Chondrocyte (in vitro differentiated cells): ENCODE measurements around the gene TM4SF18. TPM values are rescaled to one million over a fixed set of nuclear protein-coding genes. Genes with fewer than 3 reads are reported as not detected.

Experiments used
- DNase-seq: peaks from one replicate; pipeline ENCODE4 v3.0.0; 2021; ENCODE audit warnings: mixed read lengths, low spot score
- H3K27ac Mint-ChIP-seq: one replicate; pipeline ENCODE4 v1.8.0; 2021; ENCODE audit warnings: mild to moderate bottlenecking, moderate library complexity, mixed read lengths; ENCODE audit not compliant: unreplicated experiment
- H3K27me3 Mint-ChIP-seq: 2 replicates; pipeline ENCODE4 v1.8.0; 2021; ENCODE audit warnings: low read depth, mixed read lengths
- H3K36me3 Mint-ChIP-seq: 2 replicates; pipeline ENCODE4 v1.8.0; 2021; ENCODE audit warnings: low read depth, mixed read lengths
- H3K4me1 Mint-ChIP-seq: 2 replicates; pipeline ENCODE4 v1.8.0; 2021; ENCODE audit warnings: low read depth, mild to moderate bottlenecking, mixed read lengths
- H3K4me3 Mint-ChIP-seq: one replicate; pipeline ENCODE4 v1.8.0; 2021; ENCODE audit warnings: mild to moderate bottlenecking, moderate library complexity, mixed read lengths; ENCODE audit not compliant: unreplicated experiment
- H3K9me3 Mint-ChIP-seq: 2 replicates; pipeline ENCODE4 v1.8.0; 2021; ENCODE audit warnings: low read depth, mixed read lengths
- total RNA-seq: library from RNA; stranded (reverse); gene quantifications from 3 replicates; pipeline ENCODE4 v1.2.1, GENCODE V29; 2021
- TF ChIP-seq, protein P1 (sequence below): fragments of 200-600 bp; sonication (generic); IDR thresholded peaks from 2 replicates; pipeline ENCODE4 v1.5.0; 2021; ENCODE audit warnings: antibody characterized with exemption, mild to moderate bottlenecking, moderate library complexity

TM4SF18 gene
- total RNA-seq, 1 donor from 2014 or later = 0.20 TPM

- no peak for DNase-seq
- no peak overlapping the region for H3K4me3 Mint-ChIP-seq
- H3K27ac Mint-ChIP-seq = peak overlapping the region; percentile 93
- H3K27me3 Mint-ChIP-seq = no peaks in the 10 kb centered on the region
- H3K9me3 Mint-ChIP-seq = no peaks in the 10 kb centered on the region
- peaks cover 3% of the 10 kb centered on the region for H3K36me3 Mint-ChIP-seq
- TF ChIP-seq, protein P1, sequence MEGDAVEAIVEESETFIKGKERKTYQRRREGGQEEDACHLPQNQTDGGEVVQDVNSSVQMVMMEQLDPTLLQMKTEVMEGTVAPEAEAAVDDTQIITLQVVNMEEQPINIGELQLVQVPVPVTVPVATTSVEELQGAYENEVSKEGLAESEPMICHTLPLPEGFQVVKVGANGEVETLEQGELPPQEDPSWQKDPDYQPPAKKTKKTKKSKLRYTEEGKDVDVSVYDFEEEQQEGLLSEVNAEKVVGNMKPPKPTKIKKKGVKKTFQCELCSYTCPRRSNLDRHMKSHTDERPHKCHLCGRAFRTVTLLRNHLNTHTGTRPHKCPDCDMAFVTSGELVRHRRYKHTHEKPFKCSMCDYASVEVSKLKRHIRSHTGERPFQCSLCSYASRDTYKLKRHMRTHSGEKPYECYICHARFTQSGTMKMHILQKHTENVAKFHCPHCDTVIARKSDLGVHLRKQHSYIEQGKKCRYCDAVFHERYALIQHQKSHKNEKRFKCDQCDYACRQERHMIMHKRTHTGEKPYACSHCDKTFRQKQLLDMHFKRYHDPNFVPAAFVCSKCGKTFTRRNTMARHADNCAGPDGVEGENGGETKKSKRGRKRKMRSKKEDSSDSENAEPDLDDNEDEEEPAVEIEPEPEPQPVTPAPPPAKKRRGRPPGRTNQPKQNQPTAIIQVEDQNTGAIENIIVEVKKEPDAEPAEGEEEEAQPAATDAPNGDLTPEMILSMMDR = no peak
- H3K4me1 Mint-ChIP-seq = peaks cover 59% of the 10 kb centered on the region
Observed at GRCh38 chr3:149378478-149379309, 45.3 kb upstream of the TM4SF18 start.

DNA sequence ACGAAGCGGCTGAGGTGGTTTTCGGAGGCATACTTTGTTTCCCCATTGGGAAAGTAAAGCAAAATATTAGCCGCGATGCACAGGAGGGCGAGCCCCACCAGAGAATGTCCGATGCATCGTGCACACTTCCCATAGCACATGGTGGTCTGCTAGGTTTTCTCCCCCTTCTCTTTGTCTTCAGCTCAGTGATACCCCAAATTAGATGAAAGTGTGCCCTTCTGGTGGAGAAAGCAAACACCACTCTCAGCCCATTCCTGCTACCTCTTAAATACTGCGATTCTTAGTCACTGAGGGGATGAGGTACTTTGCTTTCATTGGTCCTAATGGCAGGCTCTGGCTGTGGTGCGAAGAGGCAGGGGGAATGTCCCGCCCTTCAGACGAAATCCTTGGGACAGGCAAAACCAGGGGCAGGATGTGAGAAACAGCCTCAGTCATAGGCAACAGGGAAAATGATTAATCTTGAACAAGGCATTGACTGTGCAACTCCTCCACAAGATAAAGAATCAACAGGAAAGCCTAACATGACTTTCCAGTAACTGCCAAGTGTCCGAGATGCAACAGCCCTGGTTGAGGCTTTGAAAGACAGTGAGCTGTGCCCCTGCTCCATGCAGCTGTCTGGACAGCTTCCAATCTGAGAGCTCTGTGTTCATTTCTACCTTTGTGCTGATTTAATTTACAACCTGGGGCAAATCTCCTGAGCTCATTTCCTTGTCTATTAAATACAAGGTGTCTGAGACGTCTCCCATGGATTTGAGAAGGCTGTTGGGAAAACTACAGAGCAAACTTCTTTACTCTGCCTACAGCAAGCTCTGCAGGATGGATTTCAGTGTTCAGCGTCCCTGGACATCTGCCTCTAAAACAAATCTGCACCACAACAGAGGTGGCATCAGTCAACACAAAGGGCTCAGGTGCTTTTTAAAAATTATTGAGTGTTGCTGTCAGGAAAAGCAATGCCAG is 44.2 kb upstream of the TM4SF18 start, which contains the start of gene TM4SF1:
TSS of gene TM4SF1 (minus strand) at position 242 of the 957 bp plus-strand sequence. CDS start at position 140, 102 bp downstream.
- Mint-ChIP-seq H3K27me3 (no peaks in the 10 kb centered on the region), H3K36me3 (peaks cover 7% of the 10 kb centered on the region), H3K4me1 (peaks cover 66% of the 10 kb centered on the region), H3K9me3 (no peaks in the 10 kb centered on the region), H3K4me3 (peak within 1 kb of the TSS; percentile 75), H3K27ac (peak within 1 kb of the TSS; percentile 93)
- TF ChIP-seq, protein P1 = no peak
- DNase-seq = no peak

- Mint-ChIP-seq H3K27me3 (no peaks in the 10 kb centered on the region), H3K4me3 (peak overlapping the region; percentile 75), H3K9me3 (no peaks in the 10 kb centered on the region), H3K27ac (peak overlapping the region; percentile 93), H3K36me3 (peaks cover 8% of the 10 kb centered on the region), H3K4me1 (peaks cover 59% of the 10 kb centered on the region)
- TF ChIP-seq, protein P1 = no peak
- DNase-seq = no peak
Observed at GRCh38 chr3:149376718-149377407, 43.4 kb upstream of the TM4SF18 start.

GRCh38 chr3:149375501-149376196 is 42.2 kb upstream of the TM4SF18 start:
- TF ChIP-seq, protein P1 = no peak
- peaks cover 61% of the 10 kb centered on the region for H3K4me1 Mint-ChIP-seq
- no peaks in the 10 kb centered on the region for H3K27me3 Mint-ChIP-seq
- H3K27ac Mint-ChIP-seq = peak overlapping the region; percentile 37
- DNase-seq = no peak
- H3K4me3 Mint-ChIP-seq = peak overlapping the region; percentile 55
- peaks cover 13% of the 10 kb centered on the region for H3K36me3 Mint-ChIP-seq
- no peaks in the 10 kb centered on the region for H3K9me3 Mint-ChIP-seq
